ENCODE results near the gene CEMIP.
"Not testable (repeated sequence)": the region's sequence is repeated elsewhere in the genome, so short reads cannot be mapped to it uniquely, and the experiment has no call there.

CEMIP gene

GRCh38 chr15:80953953-80954778 lies 175.0 kb downstream of the CEMIP start:
- no peak for TF ChIP-seq CTCF (conservative IDR thresholded peaks at IDR 0.05; ENCODE audit: low read length)
- no peak for TF ChIP-seq EZH2phosphoT487 (IDR thresholded peaks at IDR 0.05; ENCODE audit: borderline replicate concordance)
- H3F3A ChIP-seq (ENCODE audit: low read depth), result no peaks in the 10 kb centered on the region
- H2AFZ ChIP-seq (ENCODE audit: low read length), result no peak overlapping the region
- H3K79me2 ChIP-seq (ENCODE audit: insufficient read depth, low read length), result no peaks in the 10 kb centered on the region
- no peaks in the 10 kb centered on the region for H3K27me3 ChIP-seq (ENCODE audit: insufficient read depth, low read length, poor library complexity, severe bottlenecking)
- H3K4me1 ChIP-seq (ENCODE audit: insufficient read depth, low read length, poor library complexity, severe bottlenecking), result no peaks in the 10 kb centered on the region
- peaks cover 12% of the 10 kb centered on the region; the same call in 1 of the 2 replicates for H3K36me3 ChIP-seq (ENCODE audit: insufficient read depth, low read length)
- H4K20me1 ChIP-seq (ENCODE audit: insufficient read depth, low read length, poor library complexity, severe bottlenecking), result no peaks in the 10 kb centered on the region
- no peak overlapping the region for H3K4me3 ChIP-seq (ENCODE audit: low read length, poor library complexity, severe bottlenecking)
- no peak overlapping the region for H3K4me2 ChIP-seq (ENCODE audit: low read depth, low read length, poor library complexity, severe bottlenecking)
- no peaks in the 10 kb centered on the region for H3K9me3 ChIP-seq (ENCODE audit: insufficient read depth, low read depth, low read length)
- H3K9ac ChIP-seq (ENCODE audit: low read depth, low read length, poor library complexity, severe bottlenecking), result no peak overlapping the region
- H3K9me2 ChIP-seq (replicated peaks; ENCODE audit: low read depth, low read length), result no peaks in the 10 kb centered on the region

DNA sequence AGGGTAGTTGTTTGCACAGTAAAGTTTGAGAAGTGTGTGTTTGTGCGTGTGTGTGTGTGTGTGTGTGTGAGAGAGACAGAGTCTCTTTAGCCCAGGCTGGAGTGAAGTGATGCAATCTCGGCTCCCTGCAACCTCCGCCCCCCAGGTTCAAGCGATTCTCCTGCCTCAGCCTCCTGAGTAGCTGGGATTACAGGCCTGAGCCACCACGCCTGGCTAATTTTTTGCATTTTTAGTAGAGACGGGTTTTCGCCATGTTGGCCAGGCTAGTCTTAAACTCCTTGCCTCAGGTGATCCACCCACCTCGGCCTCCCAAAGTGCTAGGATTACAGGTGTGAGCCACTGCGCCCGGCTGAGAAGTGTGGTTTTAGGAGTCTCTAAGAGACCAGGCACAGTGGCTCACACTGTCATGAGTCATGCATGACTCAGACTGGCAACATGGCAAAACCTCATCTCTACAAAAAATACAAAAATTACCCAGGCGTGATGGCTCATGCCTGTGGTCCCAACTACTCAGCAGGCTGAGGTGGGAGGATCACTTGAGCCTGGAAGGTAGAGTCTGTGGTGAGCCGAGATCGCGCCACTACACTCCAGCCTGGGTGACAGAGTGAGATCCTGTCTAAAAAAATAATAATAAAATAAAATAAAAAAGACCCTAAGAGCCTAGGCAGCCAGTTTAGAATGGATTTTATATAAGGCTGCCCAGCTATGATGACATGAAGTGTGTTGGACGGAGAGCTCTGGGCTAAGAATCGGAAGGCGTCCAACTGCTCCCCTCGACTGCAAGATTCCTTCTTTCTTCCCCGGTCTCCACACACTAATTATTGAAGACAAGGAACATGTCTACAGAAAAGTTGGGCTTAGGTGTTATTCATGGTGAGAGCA lies 176.6 kb downstream of the CEMIP start:
- H2AFZ ChIP-seq (ENCODE audit: low read length); H3F3A ChIP-seq (ENCODE audit: low read depth); H3K27me3 ChIP-seq (ENCODE audit: insufficient read depth, low read length, poor library complexity, severe bottlenecking); H3K4me2 ChIP-seq (ENCODE audit: low read depth, low read length, poor library complexity, severe bottlenecking); H3K79me2 ChIP-seq (ENCODE audit: insufficient read depth, low read length); H3K9me3 ChIP-seq (ENCODE audit: insufficient read depth, low read depth, low read length); H3K4me3 ChIP-seq (ENCODE audit: low read length, poor library complexity, severe bottlenecking); H3K4me1 ChIP-seq (ENCODE audit: insufficient read depth, low read length, poor library complexity, severe bottlenecking); H3K9me2 ChIP-seq (replicated peaks; ENCODE audit: low read depth, low read length); H3K9ac ChIP-seq (ENCODE audit: low read depth, low read length, poor library complexity, severe bottlenecking); H4K20me1 ChIP-seq (ENCODE audit: insufficient read depth, low read length, poor library complexity, severe bottlenecking): not testable (repeated sequence)
- peaks cover 10% of the 10 kb centered on the region; the same call in 1 of the 2 replicates for H3K36me3 ChIP-seq (ENCODE audit: insufficient read depth, low read length)

DNA sequence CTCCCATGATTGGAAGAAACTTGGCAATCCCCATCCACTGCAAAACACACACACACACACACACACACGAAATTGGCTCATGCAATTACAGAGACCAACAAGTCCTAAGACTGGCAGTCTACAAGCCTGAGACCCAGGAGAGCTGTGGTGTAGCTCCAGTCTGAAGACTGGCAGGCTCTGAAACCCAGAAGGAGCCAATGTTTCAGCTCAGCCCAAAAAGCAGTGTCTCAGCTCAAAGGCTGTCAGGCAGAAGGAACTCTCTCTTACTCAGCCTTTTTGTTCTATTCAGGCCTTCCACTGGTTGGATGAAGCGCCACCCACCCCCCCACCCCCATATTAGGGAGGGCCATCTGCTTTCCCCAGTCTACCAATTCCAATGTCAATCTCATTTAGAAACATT lies 178.4 kb downstream of the CEMIP start:
- Histone ChIP-seq H3K79me2 (ENCODE audit: insufficient read depth, low read length) (no peaks in the 10 kb centered on the region), H3K4me2 (ENCODE audit: low read depth, low read length, poor library complexity, severe bottlenecking) (no peak overlapping the region), H3K4me3 (ENCODE audit: low read length, poor library complexity, severe bottlenecking) (no peak overlapping the region), H4K20me1 (ENCODE audit: insufficient read depth, low read length, poor library complexity, severe bottlenecking) (no peaks in the 10 kb centered on the region), H3K9me2 (replicated peaks; ENCODE audit: low read depth, low read length) (no peaks in the 10 kb centered on the region), H3F3A (ENCODE audit: low read depth) (no peaks in the 10 kb centered on the region), H2AFZ (ENCODE audit: low read length) (no peak overlapping the region), H3K9ac (ENCODE audit: low read depth, low read length, poor library complexity, severe bottlenecking) (no peak overlapping the region), H3K4me1 (ENCODE audit: insufficient read depth, low read length, poor library complexity, severe bottlenecking) (no peaks in the 10 kb centered on the region), H3K9me3 (ENCODE audit: insufficient read depth, low read depth, low read length) (no peaks in the 10 kb centered on the region), H3K27me3 (ENCODE audit: insufficient read depth, low read length, poor library complexity, severe bottlenecking) (no peaks in the 10 kb centered on the region), H3K36me3 (ENCODE audit: insufficient read depth, low read length) (peaks cover 5% of the 10 kb centered on the region; the same call in 1 of the 2 replicates)
- TF ChIP-seq CTCF (conservative IDR thresholded peaks at IDR 0.05; ENCODE audit: low read length), result no peak
- no peak for TF ChIP-seq EZH2phosphoT487 (IDR thresholded peaks at IDR 0.05; ENCODE audit: borderline replicate concordance)

Measured in Loucy (cell line).